ENCODE measurements around the gene TRIM2.

GRCh38 chr4:153249199-153250041, 45.2 kb downstream of the TRIM2 start:
- TF ChIP-seq CTCF (IDR thresholded peaks at IDR 0.05 in 4 of 5, conservative IDR thresholded peaks at IDR 0.05 in 1 of 5) (no peak), POLR2A (IDR thresholded peaks at IDR 0.05) (no peak)
